ENCODE data around the gene ESR1.

DNA sequence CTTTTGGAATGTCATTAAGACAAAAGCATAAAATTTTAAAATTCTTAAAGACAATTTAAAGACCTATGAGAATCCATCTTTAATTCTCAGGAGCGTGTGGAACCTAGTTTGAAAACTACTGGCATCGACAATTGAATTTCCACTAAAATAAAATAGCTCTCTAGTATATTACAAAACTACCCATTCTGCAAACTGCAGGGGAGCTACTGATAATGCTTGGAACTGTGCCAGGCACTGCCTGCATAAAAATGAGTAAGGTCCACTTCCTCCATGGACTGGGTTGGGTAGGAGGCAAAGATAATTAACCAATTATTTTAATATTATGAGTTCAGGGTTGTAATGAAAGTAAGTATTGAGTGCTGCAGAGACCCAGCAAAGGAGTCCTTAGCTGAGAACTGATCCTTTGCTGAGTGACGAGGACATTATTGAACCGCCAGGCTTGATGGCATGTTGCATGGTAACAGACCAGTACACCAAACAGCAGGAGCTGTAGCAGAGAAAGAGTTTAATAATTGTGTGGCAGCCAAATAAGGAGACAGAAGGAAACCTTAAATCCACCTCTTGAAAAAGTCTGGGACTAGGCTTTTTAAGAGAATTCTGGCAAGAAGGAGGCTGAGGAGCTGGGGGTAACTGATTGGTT, 261.3 kb downstream of the ESR1 start:
- TF ChIP-seq, protein P1, sequence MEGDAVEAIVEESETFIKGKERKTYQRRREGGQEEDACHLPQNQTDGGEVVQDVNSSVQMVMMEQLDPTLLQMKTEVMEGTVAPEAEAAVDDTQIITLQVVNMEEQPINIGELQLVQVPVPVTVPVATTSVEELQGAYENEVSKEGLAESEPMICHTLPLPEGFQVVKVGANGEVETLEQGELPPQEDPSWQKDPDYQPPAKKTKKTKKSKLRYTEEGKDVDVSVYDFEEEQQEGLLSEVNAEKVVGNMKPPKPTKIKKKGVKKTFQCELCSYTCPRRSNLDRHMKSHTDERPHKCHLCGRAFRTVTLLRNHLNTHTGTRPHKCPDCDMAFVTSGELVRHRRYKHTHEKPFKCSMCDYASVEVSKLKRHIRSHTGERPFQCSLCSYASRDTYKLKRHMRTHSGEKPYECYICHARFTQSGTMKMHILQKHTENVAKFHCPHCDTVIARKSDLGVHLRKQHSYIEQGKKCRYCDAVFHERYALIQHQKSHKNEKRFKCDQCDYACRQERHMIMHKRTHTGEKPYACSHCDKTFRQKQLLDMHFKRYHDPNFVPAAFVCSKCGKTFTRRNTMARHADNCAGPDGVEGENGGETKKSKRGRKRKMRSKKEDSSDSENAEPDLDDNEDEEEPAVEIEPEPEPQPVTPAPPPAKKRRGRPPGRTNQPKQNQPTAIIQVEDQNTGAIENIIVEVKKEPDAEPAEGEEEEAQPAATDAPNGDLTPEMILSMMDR (IDR thresholded peaks at IDR 0.05): no peak
- TF ChIP-seq POLR2A (IDR thresholded peaks at IDR 0.05) (no peak), EP300 (IDR thresholded peaks at IDR 0.05) (no peak)

All from upper lobe of left lung (tissue), 4 donors.